Activated CD4-positive, CD25-positive, alpha-beta regulatory T cell treated with anti-CD3 and anti-CD28 coated beads, Interleukin-2, amount 50 U/mL, for 24 hours (primary cell): ENCODE results near the gene KCNJ6.
"Not testable (repeated sequence)": the region's sequence is repeated elsewhere in the genome, so short reads cannot be mapped to it uniquely, and the experiment has no call there.

Source experiments
- ATAC-seq, 2 donors: fragments of 150-1000 bp; cut with Tn5 transposase; one replicate each; pipeline ENCODE4 v1.10.0; 2021; ENCODE audit warnings: mild to moderate bottlenecking in 1 of 2, moderate library complexity in 1 of 2

Gene KCNJ6

GRCh38 chr21:37669249-37669648, 247.0 kb downstream of the KCNJ6 start:
- no peak for ATAC-seq

- ATAC-seq = no peak
Measured at GRCh38 chr21:37668462-37669239, 247.6 kb downstream of the KCNJ6 start.

- no peak for ATAC-seq
Measured at GRCh38 chr21:37667380-37667779, 248.9 kb downstream of the KCNJ6 start.

- no peak for ATAC-seq
Measured at GRCh38 chr21:37665230-37666024, 250.8 kb downstream of the KCNJ6 start.

- ATAC-seq = not testable (repeated sequence)
Measured at GRCh38 chr21:37662227-37662626, 254.0 kb downstream of the KCNJ6 start.

- no peak for ATAC-seq
Measured at GRCh38 chr21:37660709-37661108, 255.5 kb downstream of the KCNJ6 start.

- no peak for ATAC-seq
Measured at GRCh38 chr21:37659874-37660273, 256.4 kb downstream of the KCNJ6 start.

GRCh38 chr21:37658817-37659458, 257.3 kb downstream of the KCNJ6 start:
- no peak for ATAC-seq

- no peak for ATAC-seq
Measured at GRCh38 chr21:37658121-37658816, 258.0 kb downstream of the KCNJ6 start.

GRCh38 chr21:37656899-37657298, 259.4 kb downstream of the KCNJ6 start:
- ATAC-seq = no peak

GRCh38 chr21:37655611-37656300, 260.5 kb downstream of the KCNJ6 start:
- no peak for ATAC-seq

GRCh38 chr21:37654596-37654995, 261.7 kb downstream of the KCNJ6 start:
- no peak for ATAC-seq

GRCh38 chr21:37653201-37653600, 263.1 kb downstream of the KCNJ6 start:
- ATAC-seq = no peak

- ATAC-seq = no peak
Measured at GRCh38 chr21:37647781-37648180, 268.5 kb downstream of the KCNJ6 start.

- not testable (repeated sequence) for ATAC-seq
Measured at GRCh38 chr21:37646761-37647160, 269.5 kb downstream of the KCNJ6 start.

- ATAC-seq = no peak
Measured at GRCh38 chr21:37645848-37646247, 270.4 kb downstream of the KCNJ6 start.

GRCh38 chr21:37644636-37645035, 271.6 kb downstream of the KCNJ6 start:
- ATAC-seq = no peak

- ATAC-seq = not testable (repeated sequence)
Measured at GRCh38 chr21:37643862-37644261, 272.4 kb downstream of the KCNJ6 start.

GRCh38 chr21:37642493-37642892, 273.8 kb downstream of the KCNJ6 start:
- peak; percentile 58 to 62 for ATAC-seq

GRCh38 chr21:37639756-37640155, 276.5 kb downstream of the KCNJ6 start:
- no peak for ATAC-seq

GRCh38 chr21:37636152-37636860, 280.0 kb downstream of the KCNJ6 start:
- ATAC-seq = no peak
